ENCODE measurements around the gene OTOF.

Gene OTOF

GRCh38 chr2:26442301-26442700 is 35.6 kb downstream of the OTOF start:
- no peak for DNase-seq (ENCODE audit: low spot score)
- no peak for TF ChIP-seq CTCF (conservative IDR thresholded peaks at IDR 0.05; ENCODE audit: low read depth)
- ChIA-PET CTCF (no interaction called here), POLR2A (ENCODE audit: low non-redundant PET) (interaction anchor here (1.1 kb wide), 1 partner anchor 10 kb away, joined by 3 read pairs; no protein-coding TSS in a partner anchor)
- H3K27ac ChIP-seq, result no peak overlapping the region

DNA sequence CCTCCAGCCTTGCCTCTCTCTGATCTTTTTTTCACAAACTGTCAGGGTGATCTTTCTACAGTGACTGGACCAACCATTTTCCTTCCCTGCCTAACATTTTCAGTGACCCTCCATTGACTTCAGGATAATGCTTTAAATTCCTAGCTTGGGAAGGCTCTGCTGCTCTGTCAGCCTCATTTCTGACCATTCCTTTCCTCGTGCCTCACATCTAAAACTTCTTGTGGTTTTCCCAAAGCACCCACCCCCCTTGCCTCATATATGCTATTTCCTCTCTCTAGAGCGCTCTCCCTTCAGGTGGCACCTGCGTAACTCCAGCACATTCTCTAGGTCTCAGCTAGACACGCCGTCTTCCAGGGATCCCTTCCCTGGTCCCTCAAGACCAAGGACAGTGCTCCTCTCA is 39.0 kb downstream of the OTOF start:
- CTCF ChIA-PET, result interaction anchor here (0.6 kb wide), 1 partner anchor 333 kb away, joined by 3 read pairs; no protein-coding TSS in a partner anchor
- DNase-seq (ENCODE audit: low spot score), result no peak
- POLR2A ChIA-PET (ENCODE audit: low non-redundant PET), result no interaction called here
- no peak overlapping the region for H3K27ac ChIP-seq
- TF ChIP-seq CTCF (conservative IDR thresholded peaks at IDR 0.05; ENCODE audit: low read depth), result no peak

GRCh38 chr2:26438526-26438925 is 39.4 kb downstream of the OTOF start:
- CTCF ChIA-PET, result no interaction called here
- H3K27ac ChIP-seq, result no peak overlapping the region
- POLR2A ChIA-PET (ENCODE audit: low non-redundant PET), result no interaction called here
- DNase-seq (ENCODE audit: low spot score), result no peak
- no peak for TF ChIP-seq CTCF (conservative IDR thresholded peaks at IDR 0.05; ENCODE audit: low read depth)

GRCh38 chr2:26435106-26435505 is 42.8 kb downstream of the OTOF start:
- ChIA-PET CTCF (interaction anchor here (0.6 to 0.9 kb wide), 2 partner anchors 12 to 27 kb away, joined by 3 read pairs; no protein-coding TSS in a partner anchor), POLR2A (ENCODE audit: low non-redundant PET) (no interaction called here)
- H3K27ac ChIP-seq, result no peak overlapping the region
- DNase-seq (ENCODE audit: low spot score), result no peak
- TF ChIP-seq CTCF (conservative IDR thresholded peaks at IDR 0.05; ENCODE audit: low read depth), result no peak

DNA sequence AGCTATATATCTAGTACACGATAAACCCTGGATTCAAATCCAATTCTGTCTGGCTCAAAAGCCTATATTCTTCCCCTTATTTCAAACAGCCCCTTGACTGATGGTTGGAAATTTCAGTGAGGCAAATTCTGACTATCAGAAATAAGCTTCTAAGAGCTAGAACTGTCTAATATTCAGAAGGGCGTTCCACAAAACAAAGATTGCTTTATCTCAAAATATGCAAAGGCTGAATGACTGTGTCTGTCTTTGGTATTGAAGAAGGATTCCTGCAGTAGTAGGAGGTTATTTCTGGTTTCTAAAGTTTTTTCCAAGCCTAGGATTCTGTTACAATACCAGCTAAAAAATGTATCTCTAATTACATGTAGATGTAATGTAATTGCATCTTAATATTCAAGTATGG is 45.1 kb downstream of the OTOF start:
- no peak overlapping the region for H3K27ac ChIP-seq
- no peak for DNase-seq (ENCODE audit: low spot score)
- ChIA-PET CTCF (interaction anchor here (0.6 kb wide), 1 partner anchor 17 kb away, joined by 3 read pairs; no protein-coding TSS in a partner anchor), POLR2A (ENCODE audit: low non-redundant PET) (interaction anchor here (1.1 kb wide), 1 partner anchor 9 kb away, joined by 3 read pairs; no protein-coding TSS in a partner anchor)
- no peak for TF ChIP-seq CTCF (conservative IDR thresholded peaks at IDR 0.05; ENCODE audit: low read depth)

DNA sequence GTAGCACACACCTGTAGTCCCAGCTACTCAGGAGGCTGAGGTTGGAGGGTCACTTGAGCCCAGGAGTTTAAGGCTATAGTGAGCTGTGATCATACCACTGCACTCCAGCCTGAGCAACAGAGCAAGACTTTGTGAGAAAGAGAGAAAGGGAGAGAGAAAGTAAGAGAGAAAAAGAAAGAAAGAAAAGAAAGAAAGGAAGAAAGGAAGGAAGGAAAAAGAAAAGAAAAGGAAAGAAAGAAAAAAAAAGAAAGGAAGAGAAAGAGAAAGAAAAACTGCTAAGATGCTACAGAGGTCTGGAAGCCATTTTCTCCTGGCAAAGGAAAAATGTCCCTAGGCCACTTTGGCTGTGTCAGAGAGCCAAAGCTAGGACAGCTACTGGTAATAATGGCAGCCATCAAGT is 45.6 kb downstream of the OTOF start:
- TF ChIP-seq CTCF (conservative IDR thresholded peaks at IDR 0.05; ENCODE audit: low read depth), result no peak
- no peak overlapping the region for H3K27ac ChIP-seq
- ChIA-PET CTCF (interaction anchor here (0.7 kb wide), 1 partner anchor 24 kb away, joined by 5 read pairs; no protein-coding TSS in a partner anchor), POLR2A (ENCODE audit: low non-redundant PET) (interaction anchor here (1.1 kb wide), 1 partner anchor 10 kb away, joined by 3 read pairs; no protein-coding TSS in a partner anchor)
- DNase-seq (ENCODE audit: low spot score), result no peak

Measured in RWPE1 (cell line).